Neural crest cell (in vitro differentiated cells): ENCODE measurements around the gene FOXP3. TPM values are rescaled to one million over a fixed set of nuclear protein-coding genes. Genes with fewer than 3 reads are reported as not detected.
A peak's percentile ranks its signal among the peaks of the same experiment; 100 is the strongest.
"Not testable (repeated sequence)": the region's sequence is repeated elsewhere in the genome, so short reads cannot be mapped to it uniquely, and the experiment has no call there.

Experiments used
- DNase-seq: peaks from one replicate; pipeline ENCODE4 v3.0.0; 2021; ENCODE audit warnings: low read depth, mixed read lengths, low spot score
- H3K27ac Mint-ChIP-seq: one replicate; pipeline ENCODE4 v1.8.0; 2021; ENCODE audit warnings: mild to moderate bottlenecking, mixed read lengths; ENCODE audit not compliant: unreplicated experiment
- H3K27me3 Mint-ChIP-seq: 2 replicates; pipeline ENCODE4 v1.8.0; 2021; ENCODE audit warnings: low read depth, mild to moderate bottlenecking, mixed read lengths
- H3K36me3 Mint-ChIP-seq: 2 replicates; pipeline ENCODE4 v1.8.0; 2021; ENCODE audit warnings: low read depth, mild to moderate bottlenecking, mixed read lengths
- H3K4me1 Mint-ChIP-seq: 2 replicates; pipeline ENCODE4 v1.8.0; 2021; ENCODE audit warnings: mixed read lengths
- H3K4me3 Mint-ChIP-seq: one replicate; pipeline ENCODE4 v1.8.0; 2021; ENCODE audit warnings: mild to moderate bottlenecking, mixed read lengths
- H3K9me3 Mint-ChIP-seq: 2 replicates; pipeline ENCODE4 v1.8.0; 2021; ENCODE audit warnings: mixed read lengths
- CTCF ChIP-seq: fragments of 200-600 bp; sonication (generic); conservative IDR thresholded peaks from 2 replicates; pipeline ENCODE4 v1.5.0; 2021; ENCODE audit warnings: antibody characterized with exemption, mild to moderate bottlenecking
- total RNA-seq: library from RNA; stranded (reverse); gene quantifications from 2 replicates; pipeline ENCODE4 v1.2.1, GENCODE V29; 2021

Gene FOXP3
- total RNA-seq, 1 donor from 2014 or later: 0.26 TPM

- H3K27me3 Mint-ChIP-seq: no peaks in the 10 kb centered on the region
- no peak within 1 kb of the TSS for H3K27ac Mint-ChIP-seq
- no peak for DNase-seq
- no peaks in the 10 kb centered on the region for H3K9me3 Mint-ChIP-seq
- no peaks in the 10 kb centered on the region for H3K36me3 Mint-ChIP-seq
- H3K4me3 Mint-ChIP-seq: no peak within 1 kb of the TSS
- H3K4me1 Mint-ChIP-seq: no peaks in the 10 kb centered on the region
- no peak for TF ChIP-seq CTCF
Measured at GRCh38 chrX:49303346-49303745, 38.8 kb upstream of the FOXP3 start, which contains the start of gene GAGE10. Gene GAGE10 (plus strand): TSS chrX:49303646. CDS start chrX:49304860, 1,214 bp downstream.

GRCh38 chrX:49300703-49301102 is 36.2 kb upstream of the FOXP3 start:
- Mint-ChIP-seq H3K4me1 (no peaks in the 10 kb centered on the region), H3K36me3 (no peaks in the 10 kb centered on the region), H3K27ac (no peak overlapping the region), H3K9me3 (no peaks in the 10 kb centered on the region), H3K4me3 (no peak overlapping the region), H3K27me3 (no peaks in the 10 kb centered on the region)
- no peak for DNase-seq
- no peak for TF ChIP-seq CTCF

- H3K36me3 Mint-ChIP-seq, H3K9me3 Mint-ChIP-seq, H3K4me1 Mint-ChIP-seq, H3K27me3 Mint-ChIP-seq, H3K27ac Mint-ChIP-seq, DNase-seq, H3K4me3 Mint-ChIP-seq: not testable (repeated sequence)
Measured at GRCh38 chrX:49299293-49299692, 34.8 kb upstream of the FOXP3 start.

- no peaks in the 10 kb centered on the region for H3K9me3 Mint-ChIP-seq
Measured at GRCh38 chrX:49292400-49293362, 28.2 kb upstream of the FOXP3 start.

GRCh38 chrX:49291615-49292337 is 27.3 kb upstream of the FOXP3 start:
- H3K9me3 Mint-ChIP-seq: no peaks in the 10 kb centered on the region
- no peaks in the 10 kb centered on the region for H3K36me3 Mint-ChIP-seq
- peak overlapping the region; percentile 75 for H3K4me3 Mint-ChIP-seq
- TF ChIP-seq CTCF: peak; percentile 68
- peaks cover 2% of the 10 kb centered on the region for H3K27me3 Mint-ChIP-seq
- DNase-seq: peak; percentile 67
- H3K27ac Mint-ChIP-seq: no peak overlapping the region
- H3K4me1 Mint-ChIP-seq: peaks cover 4% of the 10 kb centered on the region

More at GRCh38 chrX:49292400-49293362, 28.2 kb upstream of the FOXP3 start:
- DNase-seq: no peak
- no peak for TF ChIP-seq CTCF
- peaks cover 4% of the 10 kb centered on the region for H3K4me1 Mint-ChIP-seq
- H3K36me3 Mint-ChIP-seq: no peaks in the 10 kb centered on the region
- peaks cover 2% of the 10 kb centered on the region for H3K27me3 Mint-ChIP-seq
- no peak overlapping the region for H3K4me3 Mint-ChIP-seq
- H3K27ac Mint-ChIP-seq: no peak overlapping the region
